ENCODE data around the gene CAND1. TPM values are rescaled to one million over a fixed set of nuclear protein-coding genes. Genes with fewer than 3 reads are reported as not detected.

The CAND1 gene
- polyA plus RNA-seq, 1 donor = 122 TPM

DNA sequence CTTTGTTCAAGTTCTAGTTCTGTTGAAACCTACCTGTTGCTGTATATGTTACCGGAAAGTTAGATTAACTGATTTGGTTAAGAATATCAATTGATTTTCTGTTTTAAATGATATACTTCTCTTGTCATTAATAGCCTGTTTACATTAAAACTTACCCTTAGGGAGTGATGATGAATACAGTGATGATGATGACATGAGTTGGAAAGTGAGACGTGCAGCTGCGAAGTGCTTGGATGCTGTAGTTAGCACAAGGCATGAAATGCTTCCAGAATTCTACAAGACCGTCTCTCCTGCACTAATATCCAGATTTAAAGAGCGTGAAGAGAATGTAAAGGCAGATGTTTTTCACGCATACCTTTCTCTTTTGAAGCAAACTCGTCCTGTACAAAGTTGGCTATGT, 33.0 kb downstream of the CAND1 start:
- DNase-seq = no peak
- 94% methylated on average over 2 of the region's 7 CpGs for WGBS (ENCODE audit: insufficient coverage, low lambda C conversion rate)
- no peaks in the 10 kb centered on the region for H3K4me1 ChIP-seq (ENCODE audit: control insufficient read depth, insufficient read depth, low read length)
- H3K27ac ChIP-seq (ENCODE audit: low read length) = no peak overlapping the region
- H3K4me3 ChIP-seq (ENCODE audit: low read length) = no peak overlapping the region
- no peaks in the 10 kb centered on the region for H3K9me3 ChIP-seq (ENCODE audit: control insufficient read depth, low read depth, low read length)
- H3K27me3 ChIP-seq (ENCODE audit: control insufficient read depth, insufficient read depth, low read length) = no peaks in the 10 kb centered on the region
- H3K36me3 ChIP-seq (ENCODE audit: control insufficient read depth, insufficient read depth, low read length) = peaks cover 39% of the 10 kb centered on the region

DNA sequence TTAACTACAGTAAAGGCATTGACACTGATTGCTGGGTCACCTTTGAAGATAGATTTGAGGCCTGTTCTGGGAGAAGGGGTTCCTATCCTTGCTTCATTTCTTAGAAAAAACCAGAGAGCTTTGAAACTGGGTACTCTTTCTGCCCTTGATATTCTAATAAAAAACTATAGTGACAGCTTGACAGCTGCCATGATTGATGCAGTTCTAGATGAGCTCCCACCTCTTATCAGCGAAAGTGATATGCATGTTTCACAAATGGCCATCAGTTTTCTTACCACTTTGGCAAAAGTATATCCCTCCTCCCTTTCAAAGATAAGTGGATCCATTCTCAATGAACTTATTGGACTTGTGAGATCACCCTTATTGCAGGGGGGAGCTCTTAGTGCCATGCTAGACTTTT, 36.4 kb downstream of the CAND1 start:
- Histone ChIP-seq H3K9me3 (ENCODE audit: control insufficient read depth, low read depth, low read length) (no peaks in the 10 kb centered on the region), H3K27me3 (ENCODE audit: control insufficient read depth, insufficient read depth, low read length) (no peaks in the 10 kb centered on the region), H3K36me3 (ENCODE audit: control insufficient read depth, insufficient read depth, low read length) (peaks cover 51% of the 10 kb centered on the region), H3K4me1 (ENCODE audit: control insufficient read depth, insufficient read depth, low read length) (no peaks in the 10 kb centered on the region), H3K4me3 (ENCODE audit: low read length) (no peak overlapping the region), H3K27ac (ENCODE audit: low read length) (no peak overlapping the region)
- no peak for DNase-seq
- no CpG with 5 or more reads among the region's 1 CpG for WGBS (ENCODE audit: insufficient coverage, low lambda C conversion rate)

DNA sequence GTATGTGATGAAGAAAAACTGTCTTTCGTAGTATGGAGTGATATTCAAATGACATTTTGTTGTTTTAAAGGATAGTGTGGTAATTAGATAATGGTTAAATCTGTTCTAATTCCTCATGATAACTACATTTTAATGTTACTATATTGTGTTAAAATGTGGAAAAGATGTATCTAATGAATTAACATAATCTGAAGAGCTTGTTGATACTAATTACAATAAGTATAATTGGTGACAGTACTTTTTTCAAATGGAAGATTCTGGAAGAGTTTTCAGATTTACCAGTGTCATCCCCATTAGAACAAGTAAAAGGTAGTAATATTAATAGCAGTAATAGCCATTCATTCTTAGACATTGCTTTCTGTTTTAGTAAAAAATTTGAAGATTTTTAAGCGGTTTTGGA, 37.6 kb downstream of the CAND1 start:
- Histone ChIP-seq H3K36me3 (ENCODE audit: control insufficient read depth, insufficient read depth, low read length) (peaks cover 58% of the 10 kb centered on the region), H3K4me3 (ENCODE audit: low read length) (no peak overlapping the region)
- 100% methylated on average over 2 of the region's 2 CpGs for WGBS (ENCODE audit: insufficient coverage, low lambda C conversion rate)

DNA sequence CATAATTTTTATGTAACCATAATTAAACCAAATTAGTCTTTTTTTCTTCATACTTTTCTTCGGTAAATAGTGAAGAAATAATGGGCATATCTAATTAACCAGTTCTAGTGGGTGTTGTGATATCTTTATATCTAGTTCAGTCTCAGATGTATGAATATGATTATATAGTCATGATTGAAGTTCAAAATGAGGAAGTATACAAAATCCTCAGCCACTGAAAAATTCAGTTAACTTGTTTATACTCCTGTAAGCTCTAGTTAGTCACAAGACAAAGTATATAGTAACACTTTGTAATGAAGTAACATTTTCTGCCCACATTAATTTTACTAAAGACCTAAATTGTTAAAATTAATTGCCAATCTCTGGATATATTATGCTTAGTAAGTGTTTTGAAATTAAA, 46.5 kb downstream of the CAND1 start:
- WGBS (ENCODE audit: insufficient coverage, low lambda C conversion rate) = no CpG with 5 or more reads among the region's 1 CpG
- Histone ChIP-seq H3K4me1 (ENCODE audit: control insufficient read depth, insufficient read depth, low read length) (no peaks in the 10 kb centered on the region), H3K9me3 (ENCODE audit: control insufficient read depth, low read depth, low read length) (no peaks in the 10 kb centered on the region), H3K27ac (ENCODE audit: low read length) (no peak overlapping the region), H3K27me3 (ENCODE audit: control insufficient read depth, insufficient read depth, low read length) (no peaks in the 10 kb centered on the region), H3K4me3 (ENCODE audit: low read length) (no peak overlapping the region), H3K36me3 (ENCODE audit: control insufficient read depth, insufficient read depth, low read length) (peaks cover 35% of the 10 kb centered on the region)
- DNase-seq = no peak

More for the DNA sequence above, 37.6 kb downstream of the CAND1 start:
- H3K4me1 ChIP-seq (ENCODE audit: control insufficient read depth, insufficient read depth, low read length) = no peaks in the 10 kb centered on the region
- H3K27me3 ChIP-seq (ENCODE audit: control insufficient read depth, insufficient read depth, low read length) = no peaks in the 10 kb centered on the region
- no peak overlapping the region for H3K27ac ChIP-seq (ENCODE audit: low read length)
- no peak for DNase-seq
- no peaks in the 10 kb centered on the region for H3K9me3 ChIP-seq (ENCODE audit: control insufficient read depth, low read depth, low read length)

DNA sequence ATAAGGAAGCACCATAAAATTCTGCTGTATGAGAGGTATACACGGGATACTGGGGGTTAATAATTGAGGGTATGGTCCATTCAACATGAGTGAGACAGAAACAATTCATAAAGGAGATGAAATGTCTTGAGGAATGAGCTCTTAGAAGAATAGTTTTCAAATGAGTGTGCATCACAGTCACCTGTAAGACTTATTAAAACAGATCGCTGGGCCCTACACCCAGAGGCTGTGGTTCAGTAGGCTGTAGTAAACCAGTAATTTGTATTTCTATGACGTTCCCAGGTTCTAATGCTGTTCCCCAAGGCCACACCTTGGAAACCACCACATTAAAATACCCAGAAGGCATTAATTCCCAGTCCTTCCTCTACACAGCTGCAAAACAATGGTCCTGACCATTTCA, 49.6 kb downstream of the CAND1 start:
- DNase-seq = no peak
- Histone ChIP-seq H3K36me3 (ENCODE audit: control insufficient read depth, insufficient read depth, low read length) (peaks cover 18% of the 10 kb centered on the region), H3K4me3 (ENCODE audit: low read length) (no peak overlapping the region), H3K9me3 (ENCODE audit: control insufficient read depth, low read depth, low read length) (no peaks in the 10 kb centered on the region), H3K27ac (ENCODE audit: low read length) (no peak overlapping the region), H3K27me3 (ENCODE audit: control insufficient read depth, insufficient read depth, low read length) (no peaks in the 10 kb centered on the region), H3K4me1 (ENCODE audit: control insufficient read depth, insufficient read depth, low read length) (no peaks in the 10 kb centered on the region)
- WGBS (ENCODE audit: insufficient coverage, low lambda C conversion rate) = no CpG with 5 or more reads among the region's 3 CpGs

DNA sequence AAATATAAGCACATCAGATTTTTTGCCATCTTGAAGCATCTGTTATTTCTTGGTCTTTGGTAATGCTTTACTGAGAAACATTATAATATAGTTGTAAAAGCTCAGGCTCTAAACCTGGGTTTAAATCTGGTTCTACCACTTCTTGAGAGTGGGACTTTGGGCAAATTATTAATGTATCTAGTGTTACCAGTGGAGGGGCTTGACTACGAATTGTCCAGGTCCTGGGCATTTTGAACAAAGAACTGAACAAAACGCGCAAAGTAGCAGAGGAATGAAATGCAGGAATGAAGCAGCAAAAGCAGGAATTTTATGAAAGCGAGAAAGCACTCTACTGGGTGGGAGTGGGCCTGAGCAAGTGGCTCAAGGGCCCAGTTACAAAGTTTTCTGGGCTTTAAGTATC, 50.8 kb downstream of the CAND1 start:
- 100% methylated on average over 3 of the region's 4 CpGs for WGBS (ENCODE audit: insufficient coverage, low lambda C conversion rate)
- no peaks in the 10 kb centered on the region for H3K27me3 ChIP-seq (ENCODE audit: control insufficient read depth, insufficient read depth, low read length)
- H3K36me3 ChIP-seq (ENCODE audit: control insufficient read depth, insufficient read depth, low read length) = peaks cover 15% of the 10 kb centered on the region
- H3K27ac ChIP-seq (ENCODE audit: low read length) = no peak overlapping the region
- H3K4me1 ChIP-seq (ENCODE audit: control insufficient read depth, insufficient read depth, low read length) = no peaks in the 10 kb centered on the region
- no peaks in the 10 kb centered on the region for H3K9me3 ChIP-seq (ENCODE audit: control insufficient read depth, low read depth, low read length)
- DNase-seq = no peak
- no peak overlapping the region for H3K4me3 ChIP-seq (ENCODE audit: low read length)

DNA sequence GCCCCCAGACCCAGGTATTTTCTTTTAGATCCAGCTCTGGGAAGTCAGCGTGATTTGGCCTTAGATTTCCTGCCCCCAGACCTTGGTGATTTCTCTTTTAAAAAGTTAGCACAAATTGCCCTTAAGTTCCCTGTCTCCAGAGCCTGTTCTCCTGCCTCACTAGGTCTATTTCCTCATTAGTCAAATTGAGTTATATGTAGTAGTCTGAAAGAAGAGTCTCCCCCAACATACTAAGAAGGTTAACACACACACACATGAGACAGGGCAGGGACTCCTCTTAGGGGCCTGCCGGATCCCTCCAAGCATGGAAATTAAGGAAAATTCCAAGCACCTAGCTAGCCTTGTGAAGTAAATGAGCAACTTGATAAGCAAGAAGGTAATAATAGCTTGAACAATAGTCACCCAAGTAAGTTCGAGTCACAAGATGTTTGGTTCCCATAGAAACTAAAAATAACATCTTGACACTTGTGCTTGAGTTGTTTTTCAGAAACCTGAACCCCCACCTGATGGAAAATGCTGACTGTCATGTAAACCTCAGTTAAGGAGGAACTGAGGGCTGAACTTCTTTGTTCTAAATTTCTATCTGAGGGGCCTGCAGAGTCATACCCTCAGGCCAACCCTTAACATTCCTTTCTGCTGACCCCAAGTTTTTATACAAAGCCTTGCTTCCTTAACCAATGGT, 51.6 kb downstream of the CAND1 start:
- Histone ChIP-seq H3K4me3 (ENCODE audit: low read length) (no peak overlapping the region), H3K27me3 (ENCODE audit: control insufficient read depth, insufficient read depth, low read length) (no peaks in the 10 kb centered on the region), H3K4me1 (ENCODE audit: control insufficient read depth, insufficient read depth, low read length) (no peaks in the 10 kb centered on the region), H3K9me3 (ENCODE audit: control insufficient read depth, low read depth, low read length) (no peaks in the 10 kb centered on the region), H3K27ac (ENCODE audit: low read length) (no peak overlapping the region), H3K36me3 (ENCODE audit: control insufficient read depth, insufficient read depth, low read length) (peaks cover 15% of the 10 kb centered on the region)
- DNase-seq = peak in 1 of 2 donors; percentile 10
- no CpG with 5 or more reads among the region's 3 CpGs for WGBS (ENCODE audit: insufficient coverage, low lambda C conversion rate)

DNA sequence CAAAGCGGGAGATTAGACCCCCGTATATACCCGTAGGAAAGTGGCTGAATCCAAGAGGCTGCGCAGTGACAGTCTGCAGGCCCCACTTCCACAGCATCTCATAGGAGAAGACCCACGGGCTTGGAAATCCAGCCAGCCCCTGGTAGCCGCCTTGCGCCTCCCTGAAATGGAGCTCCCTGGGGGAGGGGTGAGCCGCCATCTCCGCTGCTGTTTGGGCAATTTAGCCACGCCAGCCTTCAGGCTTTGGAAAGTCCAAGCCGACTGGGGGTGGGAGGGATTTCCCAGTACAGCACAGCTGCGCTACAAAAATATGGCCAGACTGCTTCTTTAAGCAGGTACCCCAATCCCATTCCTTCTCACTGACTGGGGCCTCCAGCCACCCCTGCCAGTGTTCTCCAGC, 53.4 kb downstream of the CAND1 start:
- DNase-seq = no peak
- WGBS (ENCODE audit: insufficient coverage, low lambda C conversion rate) = no CpG with 5 or more reads among the region's 12 CpGs
- Histone ChIP-seq H3K27me3 (ENCODE audit: control insufficient read depth, insufficient read depth, low read length) (no peaks in the 10 kb centered on the region), H3K9me3 (ENCODE audit: control insufficient read depth, low read depth, low read length) (no peaks in the 10 kb centered on the region), H3K27ac (ENCODE audit: low read length) (no peak overlapping the region), H3K4me3 (ENCODE audit: low read length) (no peak overlapping the region), H3K36me3 (ENCODE audit: control insufficient read depth, insufficient read depth, low read length) (peaks cover 9% of the 10 kb centered on the region), H3K4me1 (ENCODE audit: control insufficient read depth, insufficient read depth, low read length) (no peaks in the 10 kb centered on the region)

DNA sequence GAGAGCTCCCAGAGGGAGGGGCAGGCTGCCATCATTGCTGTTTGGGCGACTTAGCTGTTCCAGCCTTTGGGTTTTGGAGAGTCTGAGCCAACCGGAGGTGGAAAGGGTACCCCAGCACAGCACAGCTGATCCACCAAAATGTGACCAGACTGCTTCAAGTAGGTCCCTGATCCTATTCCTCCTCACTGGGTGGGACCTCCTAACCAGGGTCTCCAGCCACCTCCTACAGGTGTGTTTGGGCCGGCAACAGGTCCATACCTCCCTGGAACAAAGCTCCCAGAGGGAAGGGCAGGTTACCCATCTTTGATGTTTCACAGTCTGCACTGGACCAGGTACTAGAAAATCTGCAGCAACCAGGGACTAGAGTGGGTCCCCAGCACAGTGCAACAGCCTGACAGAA, 53.8 kb downstream of the CAND1 start:
- no peak for DNase-seq
- no peak overlapping the region for H3K4me3 ChIP-seq (ENCODE audit: low read length)
- H3K27ac ChIP-seq (ENCODE audit: low read length) = no peak overlapping the region
- WGBS (ENCODE audit: insufficient coverage, low lambda C conversion rate) = no CpG with 5 or more reads among the region's 3 CpGs
- peaks cover 9% of the 10 kb centered on the region for H3K36me3 ChIP-seq (ENCODE audit: control insufficient read depth, insufficient read depth, low read length)
- no peaks in the 10 kb centered on the region for H3K4me1 ChIP-seq (ENCODE audit: control insufficient read depth, insufficient read depth, low read length)
- no peaks in the 10 kb centered on the region for H3K27me3 ChIP-seq (ENCODE audit: control insufficient read depth, insufficient read depth, low read length)
- H3K9me3 ChIP-seq (ENCODE audit: control insufficient read depth, low read depth, low read length) = no peaks in the 10 kb centered on the region

DNA sequence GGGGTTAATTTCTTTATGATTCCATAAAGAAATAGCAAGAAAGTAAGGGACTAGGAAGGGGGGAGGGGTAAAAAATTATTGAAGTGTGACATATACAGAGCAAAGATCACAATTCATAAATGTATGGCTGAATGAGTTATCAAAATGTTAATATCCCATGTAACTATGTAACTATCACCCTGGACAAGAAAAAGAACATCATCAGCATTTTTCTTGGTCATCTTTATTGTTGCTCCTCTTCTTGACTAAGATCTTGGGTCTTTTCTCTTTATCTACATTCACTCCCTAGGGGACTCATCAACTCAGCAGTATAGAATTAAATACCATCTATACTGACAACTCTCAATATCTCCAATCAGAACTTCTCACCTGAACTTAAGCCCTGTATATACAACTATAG, 57.5 kb downstream of the CAND1 start:
- Histone ChIP-seq H3K4me1 (ENCODE audit: control insufficient read depth, insufficient read depth, low read length) (no peaks in the 10 kb centered on the region), H3K9me3 (ENCODE audit: control insufficient read depth, low read depth, low read length) (no peaks in the 10 kb centered on the region), H3K27ac (ENCODE audit: low read length) (no peak overlapping the region), H3K36me3 (ENCODE audit: control insufficient read depth, insufficient read depth, low read length) (no peaks in the 10 kb centered on the region), H3K4me3 (ENCODE audit: low read length) (no peak overlapping the region), H3K27me3 (ENCODE audit: control insufficient read depth, insufficient read depth, low read length) (no peaks in the 10 kb centered on the region)
- no peak for DNase-seq

DNA sequence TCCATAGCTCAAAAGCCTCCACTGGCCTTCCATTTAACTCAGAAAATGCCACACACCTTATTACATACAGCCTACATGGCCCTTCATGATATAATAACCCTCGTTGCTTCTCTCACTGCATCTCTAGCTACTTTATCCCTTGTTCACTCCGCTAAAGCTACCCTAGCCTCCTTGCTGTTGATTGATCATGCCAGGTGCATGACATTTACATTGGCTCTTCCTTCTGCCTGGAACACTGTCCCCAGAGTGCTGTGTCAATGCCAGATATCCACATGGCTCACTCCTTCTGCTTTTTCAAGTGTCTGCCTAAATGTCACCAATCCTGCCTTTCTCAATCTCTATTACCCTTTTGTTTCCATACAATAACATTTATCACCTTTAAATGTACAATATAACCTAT, 58.3 kb downstream of the CAND1 start:
- DNase-seq = no peak
- Histone ChIP-seq H3K36me3 (ENCODE audit: control insufficient read depth, insufficient read depth, low read length) (no peaks in the 10 kb centered on the region), H3K27me3 (ENCODE audit: control insufficient read depth, insufficient read depth, low read length) (no peaks in the 10 kb centered on the region), H3K9me3 (ENCODE audit: control insufficient read depth, low read depth, low read length) (no peaks in the 10 kb centered on the region), H3K4me1 (ENCODE audit: control insufficient read depth, insufficient read depth, low read length) (no peaks in the 10 kb centered on the region), H3K4me3 (ENCODE audit: low read length) (no peak overlapping the region), H3K27ac (ENCODE audit: low read length) (no peak overlapping the region)
- no CpG with 5 or more reads among the region's 2 CpGs for WGBS (ENCODE audit: insufficient coverage, low lambda C conversion rate)
